Mammary epithelial cell (primary cell): ENCODE data around the gene GTPBP6.

Source experiments
- CTCF ChIP-seq, 2 donors: IDR thresholded peaks in 1 of 2; conservative IDR thresholded peaks in 1 of 2; 2 replicates each; pipeline ENCODE4 v1.5.1; 2011 to 2012; ENCODE audit warnings: inconsistent platforms in 2 of 2, low read length in 2 of 2, mild to moderate bottlenecking in 2 of 2, control low read depth in 1 of 2, low read depth in 1 of 2; ENCODE audit not compliant: insufficient read depth in 1 of 2; ENCODE audit errors: extremely low read depth in 1 of 2
- EZH2 ChIP-seq: IDR thresholded peaks from 2 replicates; pipeline ENCODE4 v1.6.1; 2012; ENCODE audit warnings: low read length, inconsistent platforms, borderline replicate concordance

GRCh38 chrX:331825-332495 is 13.4 kb upstream of the GTPBP6 start:
- TF ChIP-seq CTCF (conservative IDR thresholded peaks at IDR 0.05 in 1 of 2, IDR thresholded peaks at IDR 0.05 in 1 of 2; ENCODE audit: extremely low read depth in 1 of 2, insufficient read depth in 1 of 2, low read depth in 1 of 2, low read length in 2 of 2) (no peak), EZH2 (no peak)
